HS-5 (cell line): ENCODE results near the gene TIMP3.

Experiments
- DNase-seq: peaks from one replicate; pipeline ENCODE4 v3.0.0-alpha.2; 2012; ENCODE audit warnings: low read depth

TIMP3 gene

GRCh38 chr22:32829451-32829851 is 27.9 kb downstream of the TIMP3 start:
- DNase-seq: no peak

- no peak for DNase-seq
Measured at GRCh38 chr22:32830473-32830872, 29.0 kb downstream of the TIMP3 start.

GRCh38 chr22:32830957-32831356 is 29.5 kb downstream of the TIMP3 start:
- DNase-seq: no peak

GRCh38 chr22:32831584-32831983 is 30.1 kb downstream of the TIMP3 start:
- DNase-seq: no peak

GRCh38 chr22:32832174-32832573 is 30.7 kb downstream of the TIMP3 start:
- no peak for DNase-seq

- DNase-seq: no peak
Measured at GRCh38 chr22:32836280-32837123, 35.0 kb downstream of the TIMP3 start.

GRCh38 chr22:32837142-32837541 is 35.6 kb downstream of the TIMP3 start:
- no peak for DNase-seq

- no peak for DNase-seq
Measured at GRCh38 chr22:32837803-32838202, 36.3 kb downstream of the TIMP3 start.

- no peak for DNase-seq
Measured at GRCh38 chr22:32839831-32840584, 38.5 kb downstream of the TIMP3 start.

- no peak for DNase-seq
Measured at GRCh38 chr22:32841175-32841574, 39.7 kb downstream of the TIMP3 start.

GRCh38 chr22:32842486-32842885 is 41.0 kb downstream of the TIMP3 start:
- DNase-seq: no peak

GRCh38 chr22:32843300-32843699 is 41.8 kb downstream of the TIMP3 start:
- no peak for DNase-seq

GRCh38 chr22:32844251-32844650 is 42.7 kb downstream of the TIMP3 start:
- DNase-seq: no peak

- no peak for DNase-seq
Measured at GRCh38 chr22:32846780-32847491, 45.4 kb downstream of the TIMP3 start.

- DNase-seq: no peak
Measured at GRCh38 chr22:32848226-32848625, 46.7 kb downstream of the TIMP3 start.

- DNase-seq: no peak
Measured at GRCh38 chr22:32849501-32849900, 48.0 kb downstream of the TIMP3 start.

GRCh38 chr22:32850157-32850556 is 48.7 kb downstream of the TIMP3 start:
- DNase-seq: no peak

- DNase-seq: no peak
Measured at GRCh38 chr22:32850591-32851517, 49.3 kb downstream of the TIMP3 start.

- DNase-seq: no peak
Measured at GRCh38 chr22:32852395-32853251, 51.1 kb downstream of the TIMP3 start.

- DNase-seq: no peak
Measured at GRCh38 chr22:32853662-32854061, 52.2 kb downstream of the TIMP3 start.

- DNase-seq: no peak
Measured at GRCh38 chr22:32854351-32854804, 52.9 kb downstream of the TIMP3 start.
